ENCODE results near the gene IFI30. TPM values are rescaled to one million over a fixed set of nuclear protein-coding genes. Genes with fewer than 3 reads are reported as not detected.

IFI30 gene
- total and polyA plus RNA-seq, 7 donors, result 9.1 to 412 (median 45.7) TPM

DNA sequence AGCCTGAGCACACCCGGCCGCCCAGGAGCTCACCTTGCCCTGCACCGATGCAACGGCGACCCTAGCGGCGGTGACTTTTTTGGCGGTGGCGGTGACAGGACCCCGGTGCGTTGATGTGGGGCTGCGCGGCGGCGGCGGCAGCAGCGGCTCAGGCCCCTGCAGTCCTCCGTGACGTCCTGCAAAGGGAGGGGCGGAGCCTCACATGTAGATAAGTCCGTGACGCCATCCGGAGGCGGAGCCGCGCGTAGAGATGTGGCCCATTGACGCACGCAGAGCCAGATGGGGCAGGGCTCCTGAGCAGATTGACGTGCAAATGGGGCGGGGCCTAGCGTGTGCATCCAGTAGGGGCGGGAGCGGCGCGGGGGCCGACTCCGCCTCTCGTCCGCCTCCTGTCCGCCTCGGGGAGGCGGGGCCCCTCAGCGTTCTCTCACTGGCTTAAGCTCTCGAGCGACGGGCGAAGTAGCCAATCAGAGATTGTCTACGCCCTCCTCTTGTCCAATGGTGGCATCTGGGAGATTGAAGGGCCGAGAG lies 30.3 kb downstream of the IFI30 start, which contains the start of gene RAB3A:
Gene RAB3A, minus strand, starts transcription at position 180 of the 531 bp plus-strand sequence. CDS start 1,302 bp downstream, outside the sequence.
- Histone ChIP-seq H3K27ac (peak within 1 kb of the TSS; percentile 95 to 98 (median 95)), H3K36me3 (peaks cover 0 to 27% (median 5%) of the 10 kb centered on the region in 4 donors), H3K9me3 (no peaks in the 10 kb centered on the region), H3K4me3 (peak within 1 kb of the TSS; percentile 64 to 75 (median 73)), H3K4me1 (peaks cover 0 to 37% (median 32%) of the 10 kb centered on the region in 4 donors), H3K27me3 (no peaks in the 10 kb centered on the region)
- intact Hi-C loops (cut with DNase I), result loop anchor here (1.0 to 2.0 kb wide), 2 partner anchors 11 to 119 kb away; partner anchors contain the start of genes LSM4 and MPV17L2
- 0 to 1% methylated on average over 50 of the region's 50 CpGs for WGBS, 2 donors
- peak; percentile 100 for DNase-seq
- TF ChIP-seq POLR2AphosphoS5 (IDR thresholded peaks at IDR 0.05), result peak; percentile 93 to 96 (median 94)
- TF ChIP-seq, protein P1, sequence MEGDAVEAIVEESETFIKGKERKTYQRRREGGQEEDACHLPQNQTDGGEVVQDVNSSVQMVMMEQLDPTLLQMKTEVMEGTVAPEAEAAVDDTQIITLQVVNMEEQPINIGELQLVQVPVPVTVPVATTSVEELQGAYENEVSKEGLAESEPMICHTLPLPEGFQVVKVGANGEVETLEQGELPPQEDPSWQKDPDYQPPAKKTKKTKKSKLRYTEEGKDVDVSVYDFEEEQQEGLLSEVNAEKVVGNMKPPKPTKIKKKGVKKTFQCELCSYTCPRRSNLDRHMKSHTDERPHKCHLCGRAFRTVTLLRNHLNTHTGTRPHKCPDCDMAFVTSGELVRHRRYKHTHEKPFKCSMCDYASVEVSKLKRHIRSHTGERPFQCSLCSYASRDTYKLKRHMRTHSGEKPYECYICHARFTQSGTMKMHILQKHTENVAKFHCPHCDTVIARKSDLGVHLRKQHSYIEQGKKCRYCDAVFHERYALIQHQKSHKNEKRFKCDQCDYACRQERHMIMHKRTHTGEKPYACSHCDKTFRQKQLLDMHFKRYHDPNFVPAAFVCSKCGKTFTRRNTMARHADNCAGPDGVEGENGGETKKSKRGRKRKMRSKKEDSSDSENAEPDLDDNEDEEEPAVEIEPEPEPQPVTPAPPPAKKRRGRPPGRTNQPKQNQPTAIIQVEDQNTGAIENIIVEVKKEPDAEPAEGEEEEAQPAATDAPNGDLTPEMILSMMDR (IDR thresholded peaks at IDR 0.05), result no peak
- peak; percentile 83 to 87 for TF ChIP-seq POLR2A (IDR thresholded peaks at IDR 0.05)
- peak in 2 of 4 donors; percentile 48 to 86 for TF ChIP-seq EP300 (IDR thresholded peaks at IDR 0.05)

DNA sequence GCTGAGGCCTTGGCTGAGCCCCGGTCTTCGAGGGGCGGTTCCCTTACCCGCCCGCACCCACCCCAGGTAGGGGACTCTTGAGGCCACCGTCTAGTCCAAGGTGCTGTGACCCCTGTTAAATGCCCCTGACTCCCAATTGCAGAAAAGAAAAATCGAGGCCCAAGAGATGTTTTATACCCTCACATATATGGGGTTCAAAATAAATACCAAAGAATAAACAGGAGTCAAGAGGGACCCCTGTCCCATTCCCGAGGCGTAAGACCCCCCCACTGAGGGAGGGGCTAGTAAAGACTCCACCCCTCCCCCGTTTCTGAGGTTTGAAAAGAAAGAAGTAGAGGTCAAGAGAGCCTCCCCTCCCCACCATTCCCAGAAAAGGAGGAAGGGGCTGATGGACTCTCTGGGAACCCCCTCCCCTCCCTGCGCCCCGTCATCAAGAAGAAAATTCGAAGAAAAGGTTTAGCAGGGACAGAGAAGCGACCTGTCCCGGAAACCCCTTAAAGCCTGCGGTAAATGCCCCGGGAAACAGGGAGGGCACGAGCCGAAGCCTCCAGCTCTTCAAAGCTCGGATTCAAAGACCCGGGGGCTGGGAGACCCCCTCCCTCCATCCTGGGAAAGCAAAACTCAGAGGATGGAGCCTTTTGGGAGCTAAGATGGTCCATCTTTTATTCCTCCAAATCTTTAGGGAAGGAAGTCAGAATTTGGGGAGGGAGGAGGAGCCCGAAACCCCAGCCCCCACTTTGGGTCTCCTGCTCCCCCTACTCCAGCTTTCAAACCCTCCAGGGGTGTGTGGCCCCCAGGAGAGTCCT lies 31.0 kb downstream of the IFI30 start:
- 1% methylated on average over 22 of the region's 22 CpGs for WGBS, 2 donors
- TF ChIP-seq POLR2A (IDR thresholded peaks at IDR 0.05) (peak; percentile 39 to 60), POLR2AphosphoS5 (IDR thresholded peaks at IDR 0.05) (peak in 2 of 4 donors; percentile 55 to 71), EP300 (IDR thresholded peaks at IDR 0.05) (peak in 1 of 4 donors; percentile 7)
- TF ChIP-seq, protein P1 (IDR thresholded peaks at IDR 0.05), result no peak

DNA sequence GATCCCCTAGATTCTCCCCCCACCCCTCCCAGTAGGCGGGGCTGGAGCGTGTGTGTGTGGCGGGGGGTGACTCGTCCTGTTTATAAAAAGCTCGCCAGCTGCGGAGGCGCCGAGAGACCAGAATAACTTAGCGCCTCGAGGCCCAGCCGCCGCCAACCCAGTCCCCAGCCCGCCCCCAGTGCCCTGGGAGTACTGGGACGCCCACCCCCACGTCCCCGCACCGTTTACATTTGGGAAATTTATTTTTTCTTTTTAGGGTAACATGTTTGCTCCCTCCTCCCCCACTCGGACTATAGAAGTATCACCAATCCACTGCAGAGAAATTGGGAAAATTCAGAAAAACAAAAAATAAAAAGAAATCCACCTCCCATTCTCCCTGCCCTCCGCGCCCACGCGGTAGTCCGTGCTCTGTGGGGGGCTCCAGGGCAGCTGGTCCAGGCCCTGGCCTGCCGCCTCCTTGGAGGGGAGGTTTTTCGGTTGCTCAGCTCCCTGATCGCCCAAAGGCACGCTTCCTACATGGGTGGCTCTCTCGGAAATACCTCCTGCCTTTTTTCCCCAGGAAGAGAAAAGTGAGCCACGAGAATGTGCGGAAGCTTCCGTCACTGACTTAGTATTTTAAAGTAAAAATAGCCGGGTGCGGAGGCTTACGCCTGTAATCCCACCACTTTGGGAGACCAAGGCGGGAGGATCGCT lies 31.7 kb downstream of the IFI30 start:
- Histone ChIP-seq H3K4me3 (peak overlapping the region; percentile 39 to 75 (median 54)), H3K36me3 (peaks cover 0 to 13% (median 0%) of the 10 kb centered on the region in 4 donors), H3K4me1 (peaks cover 0 to 37% (median 32%) of the 10 kb centered on the region in 4 donors), H3K9me3 (no peaks in the 10 kb centered on the region), H3K27ac (peak overlapping the region; percentile 95 to 98 (median 95)), H3K27me3 (no peaks in the 10 kb centered on the region)
- 30 to 37% methylated on average over 36 of the region's 36 CpGs for WGBS, 2 donors
- peak; percentile 96 for DNase-seq
- peak; percentile 38 to 83 (median 64) for TF ChIP-seq POLR2AphosphoS5 (IDR thresholded peaks at IDR 0.05)
- TF ChIP-seq POLR2A (IDR thresholded peaks at IDR 0.05), result peak in 1 of 2 donors; percentile 34
- TF ChIP-seq, protein P1 (IDR thresholded peaks at IDR 0.05), result no peak
- peak in 1 of 4 donors; percentile 24 for TF ChIP-seq EP300 (IDR thresholded peaks at IDR 0.05)
- intact Hi-C loops (cut with DNase I), result loop anchor here (1.0 to 5.0 kb wide), 3 partner anchors 19 to 207 kb away; partner anchors contain the start of gene LSM4

More for the DNA sequence above, 31.0 kb downstream of the IFI30 start:
- DNase-seq, result peak; percentile 86
- H3K9me3 ChIP-seq, result no peaks in the 10 kb centered on the region
- H3K4me3 ChIP-seq, result peak overlapping the region; percentile 39 to 75 (median 54)
- H3K36me3 ChIP-seq, result peaks cover 0 to 20% (median 3%) of the 10 kb centered on the region in 4 donors
- peaks cover 0 to 37% (median 32%) of the 10 kb centered on the region in 4 donors for H3K4me1 ChIP-seq
- peak overlapping the region; percentile 95 to 98 (median 95) for H3K27ac ChIP-seq
- intact Hi-C loops (cut with DNase I), result loop anchor here (1.0 to 5.0 kb wide), 4 partner anchors 11 to 208 kb away; partner anchors contain the start of genes LSM4 and MPV17L2
- no peaks in the 10 kb centered on the region for H3K27me3 ChIP-seq

DNA sequence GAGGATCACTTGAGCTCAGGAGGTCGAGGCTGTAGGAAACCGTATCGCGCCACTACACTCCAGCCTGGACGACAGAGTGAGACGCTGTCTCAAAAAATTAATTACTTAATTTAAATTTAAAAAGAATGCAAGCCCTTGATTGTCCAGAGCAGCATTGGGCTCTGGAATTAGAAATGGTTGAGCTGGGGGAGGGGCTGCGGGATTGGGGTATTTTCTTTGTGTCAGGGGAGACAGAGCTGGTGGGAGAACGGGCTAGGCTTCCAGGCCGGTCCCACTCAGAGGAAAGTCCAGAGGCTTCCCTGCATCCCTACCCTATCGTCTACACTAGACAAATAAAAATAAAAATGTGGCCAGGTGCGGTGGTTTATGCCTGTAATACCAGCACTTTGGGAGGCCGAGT lies 32.4 kb downstream of the IFI30 start:
- no peak overlapping the region for H3K4me3 ChIP-seq
- H3K4me1 ChIP-seq, result peaks cover 0 to 37% (median 32%) of the 10 kb centered on the region in 4 donors
- intact Hi-C loops (cut with DNase I), result loop anchor here (5.0 kb wide), 1 partner anchor 206 kb away; no protein-coding TSS in a partner anchor
- H3K9me3 ChIP-seq, result no peaks in the 10 kb centered on the region
- no peak for DNase-seq
- no peak for TF ChIP-seq EP300 (IDR thresholded peaks at IDR 0.05)
- TF ChIP-seq, protein P1 (IDR thresholded peaks at IDR 0.05), result no peak
- no peak for TF ChIP-seq POLR2AphosphoS5 (IDR thresholded peaks at IDR 0.05)
- no peak for TF ChIP-seq POLR2A (IDR thresholded peaks at IDR 0.05)
- peak overlapping the region; percentile 95 to 98 (median 95) for H3K27ac ChIP-seq
- WGBS, 2 donors, result 79 to 82% methylated on average over 12 of the region's 12 CpGs
- peaks cover 0 to 10% (median 0%) of the 10 kb centered on the region in 4 donors for H3K36me3 ChIP-seq
- H3K27me3 ChIP-seq, result no peaks in the 10 kb centered on the region
